Measurements from ENCODE around the gene IPO9.
"Not testable (repeated sequence)": the region's sequence is repeated elsewhere in the genome, so short reads cannot be mapped to it uniquely, and the experiment has no call there.

Gene IPO9

GRCh38 chr1:201849372-201850052 is 20.6 kb downstream of the IPO9 start:
- DNase-seq (ENCODE audit: low spot score): no peak

- DNase-seq (ENCODE audit: low spot score): no peak
These were observed 21.1 kb downstream of the IPO9 start for GRCh38 chr1:201850053-201850397.

- no peak for DNase-seq (ENCODE audit: low spot score)
These were observed 23.0 kb downstream of the IPO9 start for GRCh38 chr1:201851949-201852348.

DNA sequence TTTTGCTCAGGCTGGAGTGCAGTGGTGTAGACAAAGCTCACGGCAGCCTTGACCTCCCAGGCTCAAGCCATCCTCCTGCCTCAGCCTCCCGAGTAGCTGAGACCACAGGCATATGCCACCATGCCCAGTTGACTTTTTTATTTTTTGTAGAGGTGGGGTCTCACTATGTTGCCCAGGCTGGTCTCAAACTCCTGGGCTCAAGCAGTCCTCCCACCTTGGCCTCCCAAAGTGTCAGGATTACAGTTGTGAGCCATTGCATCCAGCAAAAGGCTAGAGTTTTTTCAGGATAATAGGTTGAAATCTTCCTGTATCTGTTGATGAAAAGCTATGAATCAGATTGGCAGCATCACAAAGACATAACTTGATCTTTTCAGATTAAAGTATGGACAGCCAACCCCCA is 27.8 kb downstream of the IPO9 start:
- not testable (repeated sequence) for DNase-seq (ENCODE audit: low spot score)

DNA sequence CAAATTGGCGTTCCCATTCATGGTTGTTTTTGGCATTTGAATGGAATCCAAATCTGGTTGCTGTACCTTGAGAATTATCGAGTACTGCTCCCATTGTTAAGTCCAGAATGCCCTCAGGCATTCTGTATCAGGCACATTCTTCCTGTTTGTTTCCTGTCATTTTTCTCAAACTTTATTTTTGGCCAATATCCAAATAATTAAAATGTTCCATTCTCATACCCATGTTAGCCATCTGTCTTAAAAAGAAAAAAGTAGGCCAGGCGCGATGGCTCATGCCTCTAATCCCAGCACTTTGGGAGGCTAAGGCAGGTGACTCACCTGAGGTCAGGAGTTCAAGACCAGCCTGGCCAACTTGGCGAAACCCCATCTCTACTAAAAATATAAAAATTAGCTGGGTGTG is 30.5 kb downstream of the IPO9 start:
- DNase-seq (ENCODE audit: low spot score): no peak

DNA sequence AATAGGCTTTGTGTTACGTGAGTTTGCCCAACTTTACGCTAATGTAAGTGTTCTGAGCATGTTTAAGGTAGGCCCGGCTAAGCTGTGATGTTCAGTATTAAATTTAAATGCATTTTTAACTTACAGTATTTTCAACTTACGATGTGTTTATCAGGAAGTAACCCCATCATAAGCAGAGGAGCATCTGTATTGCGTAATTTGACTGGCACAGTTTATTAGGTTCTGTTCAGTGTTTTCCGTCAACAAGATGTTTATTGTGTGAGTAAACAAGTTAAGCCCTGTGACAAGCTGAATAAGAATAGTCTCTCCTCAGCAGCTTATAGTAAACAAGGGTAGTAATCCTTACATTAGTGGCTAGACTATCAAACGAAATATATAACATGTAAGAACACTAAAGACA is 32.5 kb downstream of the IPO9 start:
- no peak for DNase-seq (ENCODE audit: low spot score)

GRCh38 chr1:201870397-201870796 is 41.4 kb downstream of the IPO9 start:
- DNase-seq (ENCODE audit: low spot score): no peak

GRCh38 chr1:201874672-201875071 is 45.7 kb downstream of the IPO9 start:
- no peak for DNase-seq (ENCODE audit: low spot score)

DNA sequence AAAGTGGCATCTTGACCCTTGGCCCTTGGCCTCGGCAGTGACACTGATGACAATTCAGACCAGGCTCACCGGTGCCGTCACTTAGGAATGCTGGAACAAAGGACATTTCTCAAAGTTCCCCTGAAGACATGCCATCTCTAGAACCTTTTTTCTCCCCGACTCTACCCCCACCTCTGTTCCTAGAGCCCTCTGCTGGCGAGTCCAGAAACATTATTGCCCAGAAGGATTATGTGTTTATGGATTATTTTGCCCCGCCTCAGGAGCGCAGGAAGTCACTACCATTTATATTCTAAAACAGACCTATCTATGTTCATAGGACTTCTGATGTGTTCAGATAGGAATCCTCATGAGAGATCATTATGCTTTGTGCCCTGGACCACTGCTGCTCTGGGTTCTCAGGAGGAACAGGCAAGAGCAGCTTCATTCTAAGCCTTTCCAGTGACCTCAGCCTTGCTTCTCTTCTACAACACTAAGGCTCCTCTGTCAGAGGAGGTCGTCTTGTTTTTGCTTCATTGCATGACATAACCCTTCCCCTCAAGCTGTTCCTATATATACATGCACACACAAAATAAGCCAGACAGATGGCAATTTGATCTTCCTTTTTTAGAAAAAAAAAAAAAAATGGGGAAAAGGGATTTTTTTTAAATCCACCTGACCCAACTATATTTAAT is 47.3 kb downstream of the IPO9 start:
- no peak for DNase-seq (ENCODE audit: low spot score)

GRCh38 chr1:201877877-201878401 is 49.0 kb downstream of the IPO9 start:
- DNase-seq (ENCODE audit: low spot score): peak; percentile 12

DNA sequence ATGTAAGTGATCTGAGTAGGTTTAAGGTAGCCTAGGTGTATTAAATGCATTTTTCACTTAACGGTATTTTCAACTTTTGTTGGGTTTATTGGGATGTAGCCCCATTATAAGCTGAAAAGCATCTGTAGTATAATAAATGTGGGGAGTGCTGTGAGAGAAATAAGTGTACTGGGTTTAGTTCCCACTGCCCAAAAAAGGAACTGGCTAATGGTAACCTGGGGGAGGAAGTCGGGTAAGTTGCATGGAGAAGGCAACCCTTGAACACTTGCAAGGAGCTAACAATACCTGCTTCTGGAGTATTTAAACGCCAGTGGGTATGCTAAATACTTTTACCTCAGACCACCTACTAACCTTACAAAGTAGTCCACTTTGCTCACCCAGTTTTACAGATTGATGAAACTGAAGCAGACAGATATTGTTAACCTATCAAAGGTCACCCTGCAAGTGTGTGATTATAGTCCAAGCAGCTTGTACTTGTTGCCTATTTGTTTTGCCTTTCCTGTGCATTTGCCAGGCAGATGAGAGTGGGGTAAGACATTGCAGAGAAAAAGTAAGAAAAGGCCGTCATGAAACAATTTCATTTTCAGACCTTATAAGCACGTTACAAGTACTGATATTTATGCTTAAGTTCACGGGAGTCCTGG is 52.1 kb downstream of the IPO9 start:
- no peak for DNase-seq (ENCODE audit: low spot score)

DNA sequence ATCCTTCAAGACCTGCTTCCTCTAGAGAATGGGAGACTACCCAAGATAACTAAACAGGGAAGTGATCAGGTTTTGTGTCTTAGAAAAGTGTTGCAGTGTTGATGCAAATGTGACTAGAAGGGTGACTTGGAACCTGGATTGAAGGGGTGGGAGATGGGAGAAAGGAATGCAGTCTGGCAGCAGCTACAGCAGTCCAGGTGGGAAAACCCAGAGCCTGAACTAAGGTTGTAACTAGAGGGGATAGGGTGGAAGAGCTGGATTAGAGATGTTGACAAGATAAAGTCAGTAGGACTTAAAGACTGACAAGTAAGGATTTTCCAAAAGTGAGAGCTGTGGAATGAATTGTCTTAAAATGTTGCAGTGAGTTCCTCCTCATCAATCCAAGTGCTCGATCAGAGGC is 52.7 kb downstream of the IPO9 start:
- no peak for DNase-seq (ENCODE audit: low spot score)

GRCh38 chr1:201882665-201883132 is 53.7 kb downstream of the IPO9 start:
- peak; percentile 4 for DNase-seq (ENCODE audit: low spot score)

DNA sequence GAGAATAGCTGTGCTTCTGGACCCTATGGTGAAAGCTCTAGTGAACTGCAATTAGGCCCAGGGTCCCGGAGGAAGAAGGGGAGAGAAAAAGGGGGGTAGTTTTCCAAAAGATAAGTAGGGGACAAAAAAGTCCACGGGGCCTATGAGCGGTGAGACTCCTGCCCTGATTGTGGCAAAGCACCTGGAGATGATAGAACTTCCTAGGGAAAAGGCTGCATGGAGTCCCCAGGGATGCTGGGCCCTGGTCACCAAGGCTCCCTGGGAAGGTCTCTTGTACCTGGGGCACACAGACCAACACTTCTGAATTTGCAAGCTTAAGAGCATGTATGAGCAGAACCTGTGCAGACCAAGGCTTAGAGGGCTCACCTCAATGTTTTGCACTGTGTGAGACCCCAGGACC is 54.3 kb downstream of the IPO9 start:
- no peak for DNase-seq (ENCODE audit: low spot score)

- no peak for DNase-seq (ENCODE audit: low spot score)
These were observed 54.8 kb downstream of the IPO9 start for GRCh38 chr1:201883786-201884185.

DNA sequence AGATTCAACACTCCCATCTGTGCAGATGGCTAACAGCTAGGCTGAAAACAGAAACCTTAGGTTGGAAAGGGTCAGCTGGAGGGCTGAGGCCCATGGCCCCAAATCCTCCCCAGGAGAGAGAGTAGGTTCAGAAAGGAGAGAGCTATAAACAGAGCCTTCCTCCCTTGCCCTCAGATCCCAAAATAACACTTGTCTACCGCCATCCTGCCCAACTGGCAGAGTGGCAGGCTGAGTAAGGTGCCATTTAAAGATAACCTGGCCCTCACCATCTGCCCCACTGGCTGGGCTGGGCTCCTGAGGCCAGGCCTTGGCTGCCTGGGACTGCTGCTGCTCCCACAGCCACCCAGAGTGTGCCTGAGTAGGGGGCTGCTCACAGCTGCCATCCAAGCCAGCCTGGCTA is 55.5 kb downstream of the IPO9 start:
- DNase-seq (ENCODE audit: low spot score): no peak

- no peak for DNase-seq (ENCODE audit: low spot score)
These were observed 56.6 kb downstream of the IPO9 start for GRCh38 chr1:201885531-201886075.

DNA sequence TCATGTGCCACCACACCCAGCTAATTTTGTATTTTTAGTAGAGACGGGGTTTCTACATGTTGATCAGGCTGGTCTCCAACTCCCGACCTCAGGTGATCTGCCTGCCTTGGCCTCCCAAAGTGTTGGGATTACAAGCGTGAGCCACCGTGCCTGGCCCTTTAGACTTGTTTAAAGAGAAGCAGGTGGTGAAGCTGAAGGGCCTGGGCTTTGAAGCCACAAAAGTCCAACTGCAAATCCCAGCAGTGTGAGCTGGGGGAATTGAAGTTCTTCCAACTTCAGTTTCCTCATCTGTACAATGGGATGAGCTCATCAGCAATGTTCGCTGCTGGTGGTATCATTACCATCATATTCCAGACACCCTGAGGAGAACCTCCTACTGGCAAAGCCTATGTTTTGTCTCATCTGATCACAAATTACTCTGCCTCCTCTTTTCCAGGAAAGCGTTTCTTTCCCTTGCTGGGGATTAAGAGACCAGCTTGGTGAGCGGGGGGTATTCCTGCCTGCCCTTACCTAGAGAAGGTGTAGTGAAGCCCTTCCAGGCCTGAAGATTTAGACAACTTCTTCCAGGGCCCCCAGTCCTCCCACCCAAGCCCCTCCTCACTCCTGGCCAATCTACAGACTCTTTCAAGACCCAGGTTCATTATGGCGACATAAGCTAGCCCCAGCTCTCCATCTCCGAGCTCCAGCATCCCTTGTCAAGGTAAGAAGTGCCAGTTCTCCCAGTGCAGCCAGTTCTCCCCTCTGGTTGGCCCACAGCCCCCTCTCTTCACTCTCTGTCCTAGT is 57.3 kb downstream of the IPO9 start:
- DNase-seq (ENCODE audit: low spot score): no peak

DNA sequence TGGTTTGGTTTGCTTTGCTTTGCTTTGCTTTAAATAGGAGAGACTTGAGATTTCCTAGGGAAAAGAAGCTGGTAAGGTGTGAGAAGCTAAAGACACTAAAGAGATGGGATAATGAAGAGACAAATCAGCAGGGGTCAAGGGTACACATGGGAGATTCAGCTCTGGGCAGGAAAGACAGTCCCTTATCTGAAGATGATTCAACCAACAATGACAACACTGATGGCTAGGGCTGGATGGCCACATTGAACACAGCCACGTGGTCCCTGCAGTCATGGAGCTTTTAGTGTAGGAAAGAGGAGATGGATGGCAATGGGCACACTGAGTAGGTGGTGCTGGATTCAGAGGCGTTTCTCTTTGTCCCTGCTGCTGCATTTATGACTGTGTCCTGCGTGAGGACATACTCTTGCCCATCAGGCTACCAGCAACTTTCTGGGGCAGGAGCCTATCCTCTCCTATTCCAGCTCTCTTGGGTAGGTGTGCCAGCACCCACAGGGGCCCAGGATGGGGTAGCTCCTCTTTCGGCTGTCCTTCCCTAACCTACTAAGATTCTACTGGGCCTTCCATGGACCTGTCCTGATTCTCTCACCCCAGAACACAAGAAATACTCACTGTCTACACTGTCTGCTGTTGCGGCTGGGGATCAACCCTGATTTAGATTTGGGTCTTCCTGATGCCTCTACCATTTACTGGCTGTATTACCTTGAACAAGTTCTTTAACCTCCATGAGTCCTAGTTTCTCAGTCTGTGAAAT is 58.3 kb downstream of the IPO9 start:
- DNase-seq (ENCODE audit: low spot score): no peak

DNA sequence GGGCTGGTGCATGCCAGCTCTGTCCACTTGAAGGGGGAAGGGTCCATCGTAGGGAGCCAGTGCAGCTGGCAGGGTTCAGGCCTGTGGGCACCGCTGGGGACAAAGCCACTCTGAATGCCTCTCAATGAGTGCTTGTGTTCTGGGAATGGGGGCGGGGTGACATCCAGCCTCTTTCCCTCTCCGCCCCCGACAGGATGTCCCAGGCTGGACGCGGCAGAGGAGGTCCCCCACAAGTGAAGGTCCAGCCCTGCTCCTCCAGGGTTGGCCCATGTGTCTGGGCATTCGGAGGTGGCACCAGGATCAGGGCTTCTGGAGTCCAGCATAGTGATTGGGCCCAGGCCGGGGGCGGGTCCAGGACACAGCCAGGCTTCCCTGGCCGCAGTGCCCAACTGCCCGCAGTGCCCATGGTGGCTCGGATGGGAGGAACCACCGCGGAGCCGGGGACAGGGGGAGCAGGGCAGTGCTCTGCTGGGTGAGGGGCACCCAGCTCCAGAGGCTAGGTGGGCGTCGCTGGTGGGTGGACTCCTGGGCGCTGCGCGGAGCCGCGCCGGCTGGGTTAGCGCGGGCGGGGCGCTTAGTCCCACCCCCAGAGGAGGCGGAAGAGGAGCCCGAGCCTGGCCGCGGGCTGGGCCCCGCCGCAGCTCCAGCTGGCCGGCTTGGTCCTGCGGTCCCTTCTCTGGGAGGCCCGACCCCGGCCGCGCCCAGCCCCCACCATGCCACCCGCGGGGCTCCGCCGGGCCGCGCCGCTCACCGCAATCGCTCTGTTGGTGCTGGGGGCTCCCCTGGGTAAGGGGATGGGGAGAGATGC is 59.5 kb downstream of the IPO9 start, which contains the start of gene SHISA4:
TSS of gene SHISA4 (plus strand) at position 617 of the 808 bp plus-strand sequence. CDS start at position 714, 97 bp downstream.
- DNase-seq (ENCODE audit: low spot score): no peak

Measured in CD4-positive, alpha-beta T cell treated with Interleukin-15 for 4 hours (primary cell).